ENCODE data around the gene PARD3B.

Gene PARD3B

GRCh38 chr2:204871231-204871953, 326.1 kb downstream of the PARD3B start:
- DNase-seq (ENCODE audit: insufficient read length, low spot score) (no peak), FAIRE-seq (no peak)
- no peak for TF ChIP-seq POLR2A (IDR thresholded peaks at IDR 0.05; ENCODE audit: low read depth, low read length)
- no peak for TF ChIP-seq PAX5 (IDR thresholded peaks at IDR 0.05; ENCODE audit: insufficient read depth, low read length, severe bottlenecking)
- TF ChIP-seq SPI1 (IDR thresholded peaks at IDR 0.05; ENCODE audit: low read depth, low read length) = no peak
- no peak for TF ChIP-seq POU2F2 (IDR thresholded peaks at IDR 0.05; ENCODE audit: low read depth, low read length)
- TF ChIP-seq POLR2AphosphoS5 (IDR thresholded peaks at IDR 0.05; ENCODE audit: low read depth, low read length) = no peak
- no peak for TF ChIP-seq TAF1 (IDR thresholded peaks at IDR 0.05; ENCODE audit: low read depth, low read length)

DNA sequence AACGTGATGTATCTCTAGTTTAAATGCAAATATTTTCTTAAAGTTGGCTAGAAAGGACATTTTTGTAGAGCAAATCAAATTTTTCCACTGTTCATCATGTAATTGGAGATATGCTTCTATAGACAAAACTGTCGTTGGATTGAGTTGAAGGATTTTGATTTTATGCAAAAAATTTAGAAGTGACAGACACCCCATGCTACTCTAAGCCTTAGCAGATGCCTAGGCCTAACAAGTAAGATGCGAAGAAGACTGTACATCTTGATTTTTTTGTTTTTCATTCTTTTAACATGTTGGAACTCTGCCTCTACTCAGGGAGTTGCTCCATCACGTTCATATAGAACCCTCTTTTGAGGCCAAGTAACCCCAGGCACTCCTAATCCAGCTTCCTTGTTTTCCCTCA, 331.0 kb downstream of the PARD3B start:
- no peak for DNase-seq (ENCODE audit: insufficient read length, low spot score)
- TF ChIP-seq PAX5 (IDR thresholded peaks at IDR 0.05; ENCODE audit: insufficient read depth, low read length, severe bottlenecking) = no peak
- TF ChIP-seq POLR2A (IDR thresholded peaks at IDR 0.05; ENCODE audit: low read depth, low read length) = no peak
- TF ChIP-seq TAF1 (IDR thresholded peaks at IDR 0.05; ENCODE audit: low read depth, low read length) = no peak
- TF ChIP-seq POU2F2 (IDR thresholded peaks at IDR 0.05; ENCODE audit: low read depth, low read length) = no peak
- no peak for TF ChIP-seq SPI1 (IDR thresholded peaks at IDR 0.05; ENCODE audit: low read depth, low read length)
- TF ChIP-seq POLR2AphosphoS5 (IDR thresholded peaks at IDR 0.05; ENCODE audit: low read depth, low read length) = no peak
- no peak for FAIRE-seq

DNA sequence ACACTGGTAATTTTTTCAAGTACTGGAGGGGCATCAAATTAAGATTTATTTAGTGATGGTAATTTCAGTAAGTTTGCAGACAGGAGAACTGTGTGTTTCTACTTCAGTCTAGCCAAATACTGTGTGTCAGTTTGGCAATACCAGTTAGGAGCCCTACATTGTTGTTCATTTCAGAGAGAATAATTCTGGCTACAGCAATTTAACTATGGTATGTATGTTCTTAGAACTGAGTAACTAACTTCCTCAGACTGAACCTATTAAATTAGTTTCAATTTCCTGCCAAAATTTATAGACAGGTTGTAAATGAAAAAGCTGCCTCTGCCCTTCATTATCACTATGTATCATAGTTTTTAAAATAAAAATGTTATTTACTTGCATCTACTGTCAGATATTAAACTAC, 332.4 kb downstream of the PARD3B start:
- FAIRE-seq = no peak
- no peak for DNase-seq (ENCODE audit: insufficient read length, low spot score)
- TF ChIP-seq PAX5 (IDR thresholded peaks at IDR 0.05; ENCODE audit: insufficient read depth, low read length, severe bottlenecking) (no peak), POLR2AphosphoS5 (IDR thresholded peaks at IDR 0.05; ENCODE audit: low read depth, low read length) (no peak), TAF1 (IDR thresholded peaks at IDR 0.05; ENCODE audit: low read depth, low read length) (no peak), POU2F2 (IDR thresholded peaks at IDR 0.05; ENCODE audit: low read depth, low read length) (no peak), SPI1 (IDR thresholded peaks at IDR 0.05; ENCODE audit: low read depth, low read length) (no peak), POLR2A (IDR thresholded peaks at IDR 0.05; ENCODE audit: low read depth, low read length) (no peak)

- DNase-seq (ENCODE audit: insufficient read length, low spot score) (no peak), FAIRE-seq (no peak)
Measured at GRCh38 chr2:204880928-204881327, 335.7 kb downstream of the PARD3B start.

GRCh38 chr2:204881655-204882054, 336.4 kb downstream of the PARD3B start:
- FAIRE-seq (no peak), DNase-seq (ENCODE audit: insufficient read length, low spot score) (no peak)

More at GRCh38 chr2:204880928-204881327, 335.7 kb downstream of the PARD3B start:
- no peak for TF ChIP-seq POU2F2 (IDR thresholded peaks at IDR 0.05; ENCODE audit: low read depth, low read length)
- no peak for TF ChIP-seq TAF1 (IDR thresholded peaks at IDR 0.05; ENCODE audit: low read depth, low read length)
- no peak for TF ChIP-seq PAX5 (IDR thresholded peaks at IDR 0.05; ENCODE audit: insufficient read depth, low read length, severe bottlenecking)
- TF ChIP-seq POLR2A (IDR thresholded peaks at IDR 0.05; ENCODE audit: low read depth, low read length) = no peak
- TF ChIP-seq SPI1 (IDR thresholded peaks at IDR 0.05; ENCODE audit: low read depth, low read length) = no peak
- TF ChIP-seq POLR2AphosphoS5 (IDR thresholded peaks at IDR 0.05; ENCODE audit: low read depth, low read length) = no peak

DNA sequence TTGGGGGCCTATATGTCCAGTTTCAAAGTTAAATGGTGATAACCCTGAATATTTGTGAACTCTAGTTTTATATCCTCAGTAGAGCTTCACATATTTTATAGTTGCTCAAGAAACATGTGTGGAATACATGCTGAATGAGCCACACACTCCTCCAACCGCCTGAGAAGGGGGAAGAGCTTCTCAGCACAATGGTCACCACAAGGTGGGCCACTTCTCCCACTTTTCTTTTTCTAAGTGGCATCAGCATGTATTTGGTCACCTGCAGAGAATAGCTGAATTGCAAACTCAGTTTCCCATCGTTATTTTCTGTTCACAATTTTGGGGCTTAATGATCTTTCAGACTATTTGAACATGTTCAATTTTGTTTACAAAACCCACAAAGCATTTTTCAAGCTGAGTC, 340.5 kb downstream of the PARD3B start:
- FAIRE-seq (no peak), DNase-seq (ENCODE audit: insufficient read length, low spot score) (no peak)
- TF ChIP-seq POLR2A (IDR thresholded peaks at IDR 0.05; ENCODE audit: low read depth, low read length) = no peak
- TF ChIP-seq TAF1 (IDR thresholded peaks at IDR 0.05; ENCODE audit: low read depth, low read length) = no peak
- no peak for TF ChIP-seq POU2F2 (IDR thresholded peaks at IDR 0.05; ENCODE audit: low read depth, low read length)
- no peak for TF ChIP-seq PAX5 (IDR thresholded peaks at IDR 0.05; ENCODE audit: insufficient read depth, low read length, severe bottlenecking)
- TF ChIP-seq POLR2AphosphoS5 (IDR thresholded peaks at IDR 0.05; ENCODE audit: low read depth, low read length) = no peak
- no peak for TF ChIP-seq SPI1 (IDR thresholded peaks at IDR 0.05; ENCODE audit: low read depth, low read length)

More at GRCh38 chr2:204881655-204882054, 336.4 kb downstream of the PARD3B start:
- no peak for TF ChIP-seq TAF1 (IDR thresholded peaks at IDR 0.05; ENCODE audit: low read depth, low read length)
- TF ChIP-seq POLR2AphosphoS5 (IDR thresholded peaks at IDR 0.05; ENCODE audit: low read depth, low read length) = no peak
- TF ChIP-seq POU2F2 (IDR thresholded peaks at IDR 0.05; ENCODE audit: low read depth, low read length) = no peak
- TF ChIP-seq PAX5 (IDR thresholded peaks at IDR 0.05; ENCODE audit: insufficient read depth, low read length, severe bottlenecking) = no peak
- no peak for TF ChIP-seq SPI1 (IDR thresholded peaks at IDR 0.05; ENCODE audit: low read depth, low read length)
- no peak for TF ChIP-seq POLR2A (IDR thresholded peaks at IDR 0.05; ENCODE audit: low read depth, low read length)

GRCh38 chr2:204886713-204887112, 341.4 kb downstream of the PARD3B start:
- TF ChIP-seq SPI1 (IDR thresholded peaks at IDR 0.05; ENCODE audit: low read depth, low read length) = no peak
- no peak for TF ChIP-seq POU2F2 (IDR thresholded peaks at IDR 0.05; ENCODE audit: low read depth, low read length)
- no peak for TF ChIP-seq PAX5 (IDR thresholded peaks at IDR 0.05; ENCODE audit: insufficient read depth, low read length, severe bottlenecking)
- no peak for TF ChIP-seq POLR2AphosphoS5 (IDR thresholded peaks at IDR 0.05; ENCODE audit: low read depth, low read length)
- TF ChIP-seq POLR2A (IDR thresholded peaks at IDR 0.05; ENCODE audit: low read depth, low read length) = no peak
- TF ChIP-seq TAF1 (IDR thresholded peaks at IDR 0.05; ENCODE audit: low read depth, low read length) = no peak
- FAIRE-seq (no peak), DNase-seq (ENCODE audit: insufficient read length, low spot score) (no peak)

DNA sequence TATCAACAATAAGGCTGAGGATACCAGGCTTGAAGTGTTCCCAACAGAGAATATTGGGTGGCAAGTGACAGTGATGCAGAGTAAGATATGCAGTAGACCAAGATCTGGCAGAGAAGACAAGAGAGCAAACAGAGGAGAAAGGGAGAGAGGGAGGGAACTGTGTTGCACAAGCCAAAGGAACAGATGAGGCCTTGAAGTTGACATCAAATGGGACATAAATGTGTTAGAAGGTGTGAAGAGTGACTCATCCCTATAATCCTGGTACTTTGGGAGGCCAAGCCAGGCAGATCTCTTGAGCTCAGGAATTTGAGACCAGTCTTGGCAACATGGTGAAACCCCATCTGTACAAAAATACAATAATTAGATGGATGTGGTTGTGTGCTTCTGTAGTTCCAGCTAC, 342.9 kb downstream of the PARD3B start:
- FAIRE-seq = no peak
- TF ChIP-seq PAX5 (IDR thresholded peaks at IDR 0.05; ENCODE audit: insufficient read depth, low read length, severe bottlenecking) (no peak), TAF1 (IDR thresholded peaks at IDR 0.05; ENCODE audit: low read depth, low read length) (no peak), SPI1 (IDR thresholded peaks at IDR 0.05; ENCODE audit: low read depth, low read length) (no peak), POLR2A (IDR thresholded peaks at IDR 0.05; ENCODE audit: low read depth, low read length) (no peak), POLR2AphosphoS5 (IDR thresholded peaks at IDR 0.05; ENCODE audit: low read depth, low read length) (no peak), POU2F2 (IDR thresholded peaks at IDR 0.05; ENCODE audit: low read depth, low read length) (no peak)
- no peak for DNase-seq (ENCODE audit: insufficient read length, low spot score)

DNA sequence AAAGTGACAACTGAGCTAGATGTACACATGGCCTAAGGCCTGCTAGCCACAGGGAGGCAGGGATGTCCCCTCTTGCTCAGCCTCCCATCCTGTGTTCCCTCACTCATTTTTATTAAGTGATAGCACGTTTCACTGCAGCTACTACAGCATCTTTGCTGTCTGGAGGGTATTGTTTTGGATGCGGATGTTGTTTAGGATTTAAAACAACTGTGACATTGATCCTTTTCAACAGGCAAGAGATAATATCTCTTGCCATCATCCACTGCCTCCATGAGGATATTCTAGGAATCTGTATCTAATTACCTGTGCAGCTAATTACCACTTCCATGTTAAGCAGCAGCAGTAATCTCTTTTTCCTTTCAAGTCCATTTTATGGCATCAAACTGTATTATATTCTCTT, 345.4 kb downstream of the PARD3B start:
- FAIRE-seq = no peak
- DNase-seq (ENCODE audit: insufficient read length, low spot score) = no peak
- no peak for TF ChIP-seq SPI1 (IDR thresholded peaks at IDR 0.05; ENCODE audit: low read depth, low read length)
- no peak for TF ChIP-seq PAX5 (IDR thresholded peaks at IDR 0.05; ENCODE audit: insufficient read depth, low read length, severe bottlenecking)
- TF ChIP-seq TAF1 (IDR thresholded peaks at IDR 0.05; ENCODE audit: low read depth, low read length) = no peak
- no peak for TF ChIP-seq POU2F2 (IDR thresholded peaks at IDR 0.05; ENCODE audit: low read depth, low read length)
- TF ChIP-seq POLR2AphosphoS5 (IDR thresholded peaks at IDR 0.05; ENCODE audit: low read depth, low read length) = no peak
- no peak for TF ChIP-seq POLR2A (IDR thresholded peaks at IDR 0.05; ENCODE audit: low read depth, low read length)

Data from GM12891 (cell line).